MM.1S (cell line): ENCODE measurements around the gene ZNF227.

Experiments used
- DNase-seq: peaks from one replicate; pipeline ENCODE4 v3.0.0-alpha.2; 2015
- H2AFZ ChIP-seq: fragments of 300-600 bp; sonication (generic); 2 replicates; pipeline ENCODE4 v1.6.0; 2016; ENCODE audit warnings: antibody characterized with exemption, low read length
- H3F3A ChIP-seq: fragments of 300-600 bp; sonication (generic); 2 replicates; pipeline ENCODE4 v1.6.1; 2016; ENCODE audit warnings: mild to moderate bottlenecking, antibody characterized with exemption, low read length, moderate library complexity, mixed read lengths; ENCODE audit not compliant: insufficient read depth
- H3K27ac ChIP-seq: fragments of 300-600 bp; sonication (generic); 2 replicates; pipeline ENCODE4 v1.5.1; 2016; ENCODE audit warnings: mild to moderate bottlenecking, low read length
- H3K27me3 ChIP-seq: fragments of 300-600 bp; sonication (generic); replicated peaks from 2 replicates; pipeline ENCODE4 v1.6.0; 2016; ENCODE audit warnings: low read length; ENCODE audit not compliant: insufficient read depth
- H3K36me3 ChIP-seq: fragments of 300-600 bp; sonication (generic); replicated peaks from 2 replicates; pipeline ENCODE4 v1.6.1; 2016; ENCODE audit warnings: mild to moderate bottlenecking, low read length, mixed read lengths; ENCODE audit not compliant: insufficient read depth
- H3K4me1 ChIP-seq: fragments of 300-600 bp; sonication (generic); 2 replicates; pipeline ENCODE4 v1.6.1; 2016; ENCODE audit warnings: low read length, mixed read lengths
- H3K4me2 ChIP-seq: fragments of 300-600 bp; sonication (generic); 2 replicates; pipeline ENCODE4 v1.6.0; 2016; ENCODE audit warnings: low read depth, low read length
- H3K4me3 ChIP-seq: fragments of 300-600 bp; sonication (generic); 2 replicates; pipeline ENCODE4 v1.5.1; 2016; ENCODE audit warnings: low read length, mixed read lengths
- H3K79me2 ChIP-seq: fragments of 300-600 bp; sonication (generic); 2 replicates; pipeline ENCODE4 v1.6.1; 2016; ENCODE audit warnings: mixed run types, low read length, mixed read lengths
- H3K9ac ChIP-seq: fragments of 300-600 bp; sonication (generic); 2 replicates; pipeline ENCODE4 v1.6.1; 2016; ENCODE audit warnings: low read length, mixed read lengths
- H3K9me2 ChIP-seq: fragments of 300-600 bp; sonication (generic); replicated peaks from 2 replicates; pipeline ENCODE4 v1.6.1; 2016; ENCODE audit warnings: mild to moderate bottlenecking, low read length, mixed read lengths; ENCODE audit not compliant: insufficient read depth
- H3K9me3 ChIP-seq: fragments of 300-600 bp; sonication (generic); replicated peaks from 2 replicates; pipeline ENCODE4 v1.6.1; 2016; ENCODE audit warnings: mild to moderate bottlenecking, low read length, mixed read lengths; ENCODE audit not compliant: insufficient read depth
- H4K20me1 ChIP-seq: fragments of 300-600 bp; sonication (generic); 2 replicates; pipeline ENCODE4 v1.6.1; 2016; ENCODE audit warnings: mild to moderate bottlenecking, low read length, moderate library complexity, mixed read lengths; ENCODE audit not compliant: insufficient read depth
- CTCF ChIP-seq: fragments of 300-600 bp; sonication (generic); IDR thresholded peaks from 2 replicates; pipeline ENCODE4 v1.5.1; 2016; ENCODE audit warnings: antibody characterized with exemption, low read length, mixed read lengths
- EZH2 ChIP-seq: fragments of 300-600 bp; sonication (generic); optimal IDR thresholded peaks from 2 replicates; pipeline ENCODE3; 2017; ENCODE audit warnings: low read depth, mild to moderate bottlenecking, antibody characterized with exemption, low read length, mixed read lengths
- EZH2phosphoT487 ChIP-seq: fragments of 300-600 bp; sonication (generic); IDR thresholded peaks from 2 replicates; pipeline ENCODE4 v1.6.1; 2018; ENCODE audit warnings: antibody characterized with exemption, low read length

ZNF227 gene

GRCh38 chr19:44212250-44212865 is at the start of gene ZNF227:
Gene ZNF227 (plus strand): TSS chr19:44212532. CDS start chr19:44217793, 5,261 bp downstream.
- H3K9me3 ChIP-seq = no peaks in the 10 kb centered on the region
- no peaks in the 10 kb centered on the region for H4K20me1 ChIP-seq
- H2AFZ ChIP-seq = peak within 1 kb of the TSS; percentile 97
- H3K27ac ChIP-seq = no peak within 1 kb of the TSS
- peaks cover 10% of the 10 kb centered on the region; the same call in 1 of the 2 replicates for H3K4me1 ChIP-seq
- peak within 1 kb of the TSS; percentile 89 for H3K4me3 ChIP-seq
- H3K79me2 ChIP-seq = peaks cover 14% of the 10 kb centered on the region
- peaks cover 7% of the 10 kb centered on the region for H3K36me3 ChIP-seq
- DNase-seq = peak; percentile 76
- H3K9ac ChIP-seq = peak within 1 kb of the TSS; percentile 69; the same call in 1 of the 2 replicates
- H3K4me2 ChIP-seq = peak within 1 kb of the TSS; percentile 56
- H3K27me3 ChIP-seq = no peaks in the 10 kb centered on the region
- no peak for TF ChIP-seq EZH2
- TF ChIP-seq CTCF = no peak
- TF ChIP-seq EZH2phosphoT487 = no peak
- H3K9me2 ChIP-seq = no peaks in the 10 kb centered on the region
- no peaks in the 10 kb centered on the region for H3F3A ChIP-seq

GRCh38 chr19:44163789-44164188 is 48.5 kb upstream of the ZNF227 start:
- no peaks in the 10 kb centered on the region for H3K27me3 ChIP-seq
- H4K20me1 ChIP-seq = no peaks in the 10 kb centered on the region
- H3K27ac ChIP-seq = no peak overlapping the region
- no peak overlapping the region for H2AFZ ChIP-seq
- H3K4me2 ChIP-seq = no peak overlapping the region
- H3K36me3 ChIP-seq = no peaks in the 10 kb centered on the region
- H3K4me1 ChIP-seq = no peaks in the 10 kb centered on the region
- H3K79me2 ChIP-seq = no peaks in the 10 kb centered on the region
- no peaks in the 10 kb centered on the region for H3F3A ChIP-seq
- no peak overlapping the region for H3K4me3 ChIP-seq
- 0 out of 2 replicates have a peak, but pooled peaks cover 3% of the 10 kb centered on the region for H3K9me3 ChIP-seq
- TF ChIP-seq CTCF = no peak
- TF ChIP-seq EZH2phosphoT487 = no peak
- TF ChIP-seq EZH2 = no peak
- no peak overlapping the region for H3K9ac ChIP-seq
- H3K9me2 ChIP-seq = no peaks in the 10 kb centered on the region
- no peak for DNase-seq

- H3K4me2 ChIP-seq = peak overlapping the region; percentile 67
- peak overlapping the region; percentile 91 for H2AFZ ChIP-seq
- H3K9ac ChIP-seq = no peak overlapping the region
- H3K27ac ChIP-seq = no peak overlapping the region
- no peaks in the 10 kb centered on the region for H3K9me2 ChIP-seq
- no peaks in the 10 kb centered on the region for H3K27me3 ChIP-seq
- H4K20me1 ChIP-seq = no peaks in the 10 kb centered on the region
- H3F3A ChIP-seq = no peaks in the 10 kb centered on the region
- DNase-seq = no peak
- peak overlapping the region; percentile 83 for H3K4me3 ChIP-seq
- no peaks in the 10 kb centered on the region for H3K36me3 ChIP-seq
- TF ChIP-seq CTCF = no peak
- TF ChIP-seq EZH2phosphoT487 = no peak
- TF ChIP-seq EZH2 = no peak
- no peaks in the 10 kb centered on the region for H3K4me1 ChIP-seq
- 0 out of 2 replicates have a peak, but pooled peaks cover 3% of the 10 kb centered on the region for H3K9me3 ChIP-seq
- no peaks in the 10 kb centered on the region for H3K79me2 ChIP-seq
Observed at GRCh38 chr19:44164327-44164672, 48.0 kb upstream of the ZNF227 start.
